Measurements from ENCODE around the gene ALMS1.
A peak's percentile ranks its signal among the peaks of the same experiment; 100 is the strongest.
"Not testable (repeated sequence)": the region's sequence is repeated elsewhere in the genome, so short reads cannot be mapped to it uniquely, and the experiment has no call there.

ALMS1 gene

GRCh38 chr2:73385504-73386341, at the start of gene ALMS1:
TSS of gene ALMS1 (plus strand) at chr2:73385836. CDS start at chr2:73385869, 33 bp downstream.
- in situ Hi-C loops (cut with MboI; ENCODE audit: low sequenced_read_pairs, unreplicated experiment): no loop called here
- peak; percentile 96 for DNase-seq (ENCODE audit: low spot score)
- TF ChIP-seq CTCF (IDR thresholded peaks at IDR 0.05; ENCODE audit: borderline replicate concordance, control extremely low read depth, extremely low read depth, insufficient read depth, missing control alignments): no peak

GRCh38 chr2:73337828-73338227, 47.8 kb upstream of the ALMS1 start:
- in situ Hi-C loops (cut with MboI; ENCODE audit: low sequenced_read_pairs, unreplicated experiment): no loop called here
- no peak for TF ChIP-seq CTCF (IDR thresholded peaks at IDR 0.05; ENCODE audit: borderline replicate concordance, control extremely low read depth, extremely low read depth, insufficient read depth, missing control alignments)
- DNase-seq (ENCODE audit: low spot score): no peak

- TF ChIP-seq CTCF (IDR thresholded peaks at IDR 0.05; ENCODE audit: borderline replicate concordance, control extremely low read depth, extremely low read depth, insufficient read depth, missing control alignments): no peak
- in situ Hi-C loops (cut with MboI; ENCODE audit: low sequenced_read_pairs, unreplicated experiment): no loop called here
- no peak for DNase-seq (ENCODE audit: low spot score)
These were observed 46.4 kb upstream of the ALMS1 start for GRCh38 chr2:73339201-73339600.

- in situ Hi-C loops (cut with MboI; ENCODE audit: low sequenced_read_pairs, unreplicated experiment): no loop called here
- TF ChIP-seq CTCF (IDR thresholded peaks at IDR 0.05; ENCODE audit: borderline replicate concordance, control extremely low read depth, extremely low read depth, insufficient read depth, missing control alignments): no peak
- no peak for DNase-seq (ENCODE audit: low spot score)
These were observed 44.6 kb upstream of the ALMS1 start for GRCh38 chr2:73341039-73341438.

- no peak for TF ChIP-seq CTCF (IDR thresholded peaks at IDR 0.05; ENCODE audit: borderline replicate concordance, control extremely low read depth, extremely low read depth, insufficient read depth, missing control alignments)
- in situ Hi-C loops (cut with MboI; ENCODE audit: low sequenced_read_pairs, unreplicated experiment): no loop called here
- DNase-seq (ENCODE audit: low spot score): no peak
These were observed 41.6 kb upstream of the ALMS1 start for GRCh38 chr2:73343992-73344391.

- DNase-seq (ENCODE audit: low spot score); in situ Hi-C loops (cut with MboI; ENCODE audit: low sequenced_read_pairs, unreplicated experiment): not testable (repeated sequence)
These were observed 40.9 kb upstream of the ALMS1 start for GRCh38 chr2:73344747-73345146.

GRCh38 chr2:73350035-73350691, 35.5 kb upstream of the ALMS1 start:
- no peak for DNase-seq (ENCODE audit: low spot score)
- in situ Hi-C loops (cut with MboI; ENCODE audit: low sequenced_read_pairs, unreplicated experiment): no loop called here
- no peak for TF ChIP-seq CTCF (IDR thresholded peaks at IDR 0.05; ENCODE audit: borderline replicate concordance, control extremely low read depth, extremely low read depth, insufficient read depth, missing control alignments)
